Panc1 (cell line): ENCODE data around the gene ACOX3. TPM values are rescaled to one million over a fixed set of nuclear protein-coding genes. Genes with fewer than 3 reads are reported as not detected.

Experiments
- ATAC-seq: fragments of 200-7000 bp; cut with Tn5 transposase; 2 replicates; pipeline ENCODE4 v1.9.1; 2020; ENCODE audit warnings: mild to moderate bottlenecking, moderate library complexity
- BruUV-seq: library from RNA; stranded (reverse); fragments of 400-500 nt; replicated peaks from 2 replicates; lab custom pipeline; 2021; lab: Mats Ljungman, UMichigan
- CTCF ChIA-PET: fragments of 300-600 bp; sonication (Branson Sonifier 250); formaldehyde crosslinking; loops from one replicate; lab custom pipeline; 2022; ENCODE audit warnings: antibody characterized with exemption; lab: Charles Lee
- POLR2A ChIA-PET: fragments of 300-600 bp; sonication (Branson Sonifier 250); formaldehyde crosslinking; loops from one replicate; lab custom pipeline; 2022; ENCODE audit warnings: antibody characterized with exemption; lab: Charles Lee
- DNase-seq: peaks from one replicate; pipeline ENCODE4 v3.0.0-alpha.2; 2010; ENCODE audit warnings: low read depth, low spot score
- H3K27ac ChIP-seq: 2 replicates; pipeline ENCODE4 v1.5.1; 2011; ENCODE audit warnings: mild to moderate bottlenecking, low read length, inconsistent platforms
- H3K27me3 ChIP-seq: fragments of 200-500 bp; sonication (Bioruptor generic); 2 replicates; pipeline ENCODE4 v1.6.0; 2014; ENCODE audit warnings: low read length, inconsistent platforms; ENCODE audit not compliant: control insufficient read depth, insufficient read depth
- H3K36me3 ChIP-seq: fragments of 200-500 bp; sonication (Bioruptor generic); 2 replicates; pipeline ENCODE4 v1.5.1; 2014; ENCODE audit warnings: inconsistent platforms, mild to moderate bottlenecking, low read length, moderate library complexity; ENCODE audit not compliant: control insufficient read depth, insufficient read depth
- H3K4me1 ChIP-seq: 2 replicates; pipeline ENCODE4 v1.5.1; 2011; ENCODE audit warnings: inconsistent platforms, mild to moderate bottlenecking, low read length, moderate library complexity; ENCODE audit not compliant: control insufficient read depth, insufficient read depth
- H3K4me3 ChIP-seq, 2 experiments: 2 replicates each; pipeline ENCODE4 v1.5.1; 2011 to 2012; ENCODE audit warnings: low read depth in 2 of 2, low read length in 2 of 2, mild to moderate bottlenecking in 2 of 2, inconsistent platforms in 1 of 2, moderate library complexity in 1 of 2
- H3K9me3 ChIP-seq: fragments of 200-500 bp; sonication (Bioruptor generic); 2 replicates; pipeline ENCODE4 v1.5.1; 2014; ENCODE audit warnings: low read depth, mild to moderate bottlenecking, inconsistent platforms, low read length, moderate library complexity; ENCODE audit not compliant: control insufficient read depth, insufficient read depth
- POLR2AphosphoS5 ChIP-seq: IDR thresholded peaks from 2 replicates; pipeline ENCODE4 v1.6.1; 2012; ENCODE audit warnings: mild to moderate bottlenecking, low read depth, low read length, moderate library complexity
- SIN3A ChIP-seq: IDR thresholded peaks from 2 replicates; pipeline ENCODE4 v1.6.1; 2012; ENCODE audit warnings: low read depth, mild to moderate bottlenecking, low read length, moderate library complexity, borderline replicate concordance; ENCODE audit not compliant: insufficient read depth
- TCF7L2 ChIP-seq: IDR thresholded peaks from 2 replicates; pipeline ENCODE4 v1.6.1; 2011; ENCODE audit warnings: mild to moderate bottlenecking, low read depth, low read length, inconsistent platforms
- in situ Hi-C: cut with HindIII; loops from 2 replicates; pipeline ENCODE4 v1.10.0; 2016; ENCODE audit warnings: low sequenced_read_pairs, low pct_unique_long_range_greater_than_20kb
- intact Hi-C: fragments of 100-400 bp; cut with micrococcal nuclease; formaldehyde crosslinking; loops from one replicate; pipeline ENCODE4 v1.10.0; 2022; ENCODE audit not compliant: unreplicated experiment
- total RNA-seq: library from RNA; stranded (reverse); gene quantifications from one replicate; pipeline ENCODE4 v1.2.1, GENCODE V29; 2021; ENCODE audit not compliant: unreplicated experiment
- TF ChIP-seq, protein P1 (sequence below), 2 experiments: IDR thresholded peaks; 2 replicates each; pipeline ENCODE4 v1.6.1; 2011 to 2012; ENCODE audit warnings: low read depth in 2 of 2, control low read depth in 1 of 2, low read length in 1 of 2, mild to moderate bottlenecking in 1 of 2, moderate library complexity in 1 of 2; ENCODE audit not compliant: insufficient read depth in 1 of 2
- TF ChIP-seq, protein P2 (sequence below): fragments of 450-650 bp; IDR thresholded peaks from 2 replicates; pipeline ENCODE4 v1.5.1; 2017; ENCODE audit warnings: mild to moderate bottlenecking

The ACOX3 gene
- total RNA-seq, 1 experiment from 2014 or later = 15.4 TPM

DNA sequence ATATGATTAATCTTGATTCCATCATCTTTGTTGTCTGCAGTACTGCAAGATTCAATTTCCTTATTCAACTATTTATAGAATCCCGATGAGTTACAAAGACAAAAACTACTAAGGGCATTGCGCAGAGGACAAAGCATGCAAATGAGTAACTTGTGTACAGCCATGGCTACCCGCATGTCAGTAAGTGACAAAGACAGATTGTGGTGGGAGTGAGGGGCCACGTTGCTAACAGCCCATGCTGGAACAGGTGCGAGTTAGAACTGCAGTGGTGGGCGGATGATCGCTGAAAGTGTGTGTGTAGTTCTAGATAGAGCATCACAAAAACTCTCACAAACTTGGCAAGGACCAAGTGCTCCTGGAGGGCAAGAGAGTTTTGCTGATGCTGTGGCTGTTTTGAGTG lies 49.5 kb downstream of the ACOX3 start:
- no peaks in the 10 kb centered on the region for H3K36me3 ChIP-seq
- intact Hi-C loops (no loop called here), in situ Hi-C loops (no loop called here)
- no TSS peak for BruUV-seq
- TF ChIP-seq SIN3A (no peak), TCF7L2 (no peak), POLR2AphosphoS5 (no peak)
- TF ChIP-seq, protein P1, sequence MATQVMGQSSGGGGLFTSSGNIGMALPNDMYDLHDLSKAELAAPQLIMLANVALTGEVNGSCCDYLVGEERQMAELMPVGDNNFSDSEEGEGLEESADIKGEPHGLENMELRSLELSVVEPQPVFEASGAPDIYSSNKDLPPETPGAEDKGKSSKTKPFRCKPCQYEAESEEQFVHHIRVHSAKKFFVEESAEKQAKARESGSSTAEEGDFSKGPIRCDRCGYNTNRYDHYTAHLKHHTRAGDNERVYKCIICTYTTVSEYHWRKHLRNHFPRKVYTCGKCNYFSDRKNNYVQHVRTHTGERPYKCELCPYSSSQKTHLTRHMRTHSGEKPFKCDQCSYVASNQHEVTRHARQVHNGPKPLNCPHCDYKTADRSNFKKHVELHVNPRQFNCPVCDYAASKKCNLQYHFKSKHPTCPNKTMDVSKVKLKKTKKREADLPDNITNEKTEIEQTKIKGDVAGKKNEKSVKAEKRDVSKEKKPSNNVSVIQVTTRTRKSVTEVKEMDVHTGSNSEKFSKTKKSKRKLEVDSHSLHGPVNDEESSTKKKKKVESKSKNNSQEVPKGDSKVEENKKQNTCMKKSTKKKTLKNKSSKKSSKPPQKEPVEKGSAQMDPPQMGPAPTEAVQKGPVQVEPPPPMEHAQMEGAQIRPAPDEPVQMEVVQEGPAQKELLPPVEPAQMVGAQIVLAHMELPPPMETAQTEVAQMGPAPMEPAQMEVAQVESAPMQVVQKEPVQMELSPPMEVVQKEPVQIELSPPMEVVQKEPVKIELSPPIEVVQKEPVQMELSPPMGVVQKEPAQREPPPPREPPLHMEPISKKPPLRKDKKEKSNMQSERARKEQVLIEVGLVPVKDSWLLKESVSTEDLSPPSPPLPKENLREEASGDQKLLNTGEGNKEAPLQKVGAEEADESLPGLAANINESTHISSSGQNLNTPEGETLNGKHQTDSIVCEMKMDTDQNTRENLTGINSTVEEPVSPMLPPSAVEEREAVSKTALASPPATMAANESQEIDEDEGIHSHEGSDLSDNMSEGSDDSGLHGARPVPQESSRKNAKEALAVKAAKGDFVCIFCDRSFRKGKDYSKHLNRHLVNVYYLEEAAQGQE (IDR thresholded peaks at IDR 0.05; ENCODE audit: insufficient read depth in 1 of 2, low read depth in 2 of 2, low read length in 1 of 2) = no peak
- TF ChIP-seq, protein P2, sequence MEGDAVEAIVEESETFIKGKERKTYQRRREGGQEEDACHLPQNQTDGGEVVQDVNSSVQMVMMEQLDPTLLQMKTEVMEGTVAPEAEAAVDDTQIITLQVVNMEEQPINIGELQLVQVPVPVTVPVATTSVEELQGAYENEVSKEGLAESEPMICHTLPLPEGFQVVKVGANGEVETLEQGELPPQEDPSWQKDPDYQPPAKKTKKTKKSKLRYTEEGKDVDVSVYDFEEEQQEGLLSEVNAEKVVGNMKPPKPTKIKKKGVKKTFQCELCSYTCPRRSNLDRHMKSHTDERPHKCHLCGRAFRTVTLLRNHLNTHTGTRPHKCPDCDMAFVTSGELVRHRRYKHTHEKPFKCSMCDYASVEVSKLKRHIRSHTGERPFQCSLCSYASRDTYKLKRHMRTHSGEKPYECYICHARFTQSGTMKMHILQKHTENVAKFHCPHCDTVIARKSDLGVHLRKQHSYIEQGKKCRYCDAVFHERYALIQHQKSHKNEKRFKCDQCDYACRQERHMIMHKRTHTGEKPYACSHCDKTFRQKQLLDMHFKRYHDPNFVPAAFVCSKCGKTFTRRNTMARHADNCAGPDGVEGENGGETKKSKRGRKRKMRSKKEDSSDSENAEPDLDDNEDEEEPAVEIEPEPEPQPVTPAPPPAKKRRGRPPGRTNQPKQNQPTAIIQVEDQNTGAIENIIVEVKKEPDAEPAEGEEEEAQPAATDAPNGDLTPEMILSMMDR = no peak
- no peaks in the 10 kb centered on the region for H3K9me3 ChIP-seq
- ATAC-seq (no peak), DNase-seq (no peak)
- H3K27ac ChIP-seq = no peak overlapping the region
- H3K4me1 ChIP-seq = no peaks in the 10 kb centered on the region
- POLR2A ChIA-PET = no interaction called here
- H3K27me3 ChIP-seq = no peaks in the 10 kb centered on the region
- no peak overlapping the region for H3K4me3 ChIP-seq
- CTCF ChIA-PET = no interaction called here

DNA sequence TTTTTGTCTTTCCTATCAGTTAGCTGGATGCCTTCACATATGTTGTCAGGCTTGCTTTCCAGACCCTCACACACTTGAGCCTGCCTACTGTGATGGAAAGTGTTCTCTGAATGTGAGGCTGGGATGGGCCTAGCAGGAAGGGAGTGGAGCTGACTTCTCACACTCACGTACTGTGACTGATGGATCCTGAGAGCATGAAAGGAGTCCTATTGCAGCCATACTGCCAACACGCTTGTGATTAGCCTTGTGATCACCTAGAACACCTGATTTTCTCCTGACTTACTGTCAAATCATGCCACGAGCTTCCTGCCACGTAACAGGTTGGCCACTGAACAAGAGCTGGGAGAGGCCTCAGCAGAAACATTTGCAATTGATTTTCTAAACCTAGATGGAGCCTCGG lies 49.9 kb downstream of the ACOX3 start:
- CTCF ChIA-PET = no interaction called here
- DNase-seq (no peak), ATAC-seq (no peak)
- Histone ChIP-seq H3K4me3 (no peak overlapping the region), H3K36me3 (no peaks in the 10 kb centered on the region), H3K4me1 (no peaks in the 10 kb centered on the region), H3K27ac (no peak overlapping the region), H3K9me3 (no peaks in the 10 kb centered on the region), H3K27me3 (no peaks in the 10 kb centered on the region)
- POLR2A ChIA-PET = no interaction called here
- TF ChIP-seq, protein P1 (IDR thresholded peaks at IDR 0.05; ENCODE audit: insufficient read depth in 1 of 2, low read depth in 2 of 2, low read length in 1 of 2) = no peak
- TF ChIP-seq TCF7L2 (no peak), POLR2AphosphoS5 (no peak), SIN3A (no peak)
- TF ChIP-seq, protein P2 = no peak
- in situ Hi-C loops (no loop called here), intact Hi-C loops (no loop called here)
- no TSS peak for BruUV-seq
